RWPE2 (cell line): ENCODE results near the gene RABEP1.

Experiments used
- ATAC-seq: fragments of 200-7000 bp; cut with Tn5 transposase; 3 replicates; pipeline ENCODE4 v1.9.1; 2021; ENCODE audit warnings: low read depth
- DNase-seq: peaks from one replicate; pipeline ENCODE4 v3.0.0-alpha.2; 2020; ENCODE audit warnings: low spot score
- H3K27ac ChIP-seq: fragments of 450-650 bp; 2 replicates; pipeline ENCODE4 v1.5.1; 2017; ENCODE audit warnings: mild to moderate bottlenecking; ENCODE audit not compliant: poor library complexity, severe bottlenecking
- H3K27me3 ChIP-seq: fragments of 250-450 bp; sonication (Bioruptor Pico); 2 replicates; pipeline ENCODE4 v1.5.1; 2021; ENCODE audit warnings: mild to moderate bottlenecking, moderate library complexity; ENCODE audit not compliant: insufficient read depth, poor library complexity, severe bottlenecking
- H3K36me3 ChIP-seq: fragments of 250-450 bp; sonication (Bioruptor Pico); 2 replicates; pipeline ENCODE4 v1.5.1; 2020; ENCODE audit warnings: low read depth, mild to moderate bottlenecking, moderate library complexity
- H3K4me1 ChIP-seq: fragments of 250-450 bp; sonication (Bioruptor Pico); 2 replicates; pipeline ENCODE4 v1.5.1; 2021; ENCODE audit warnings: mild to moderate bottlenecking, moderate library complexity; ENCODE audit not compliant: insufficient read depth, poor library complexity, severe bottlenecking
- H3K4me3 ChIP-seq: fragments of 250-450 bp; sonication (Bioruptor Pico); 2 replicates; pipeline ENCODE4 v1.5.1; 2021; ENCODE audit warnings: mild to moderate bottlenecking, moderate library complexity; ENCODE audit not compliant: severe bottlenecking
- H3K9me3 ChIP-seq: fragments of 250-450 bp; sonication (Bioruptor Pico); 2 replicates; pipeline ENCODE4 v1.5.1; 2021; ENCODE audit warnings: mild to moderate bottlenecking, moderate library complexity; ENCODE audit not compliant: severe bottlenecking
- TF ChIP-seq, protein P1 (sequence below): fragments of 450-650 bp; IDR thresholded peaks from one replicate; pipeline ENCODE4 v1.5.1; 2017; ENCODE audit warnings: mild to moderate bottlenecking, moderate library complexity; ENCODE audit not compliant: poor library complexity, severe bottlenecking

RABEP1 gene

GRCh38 chr17:5249615-5250014 lies 32.5 kb upstream of the RABEP1 start:
- no peaks in the 10 kb centered on the region for H3K4me1 ChIP-seq
- H3K27ac ChIP-seq, result no peak overlapping the region
- no peaks in the 10 kb centered on the region for H3K36me3 ChIP-seq
- DNase-seq (no peak), ATAC-seq (peak; percentile 77)
- TF ChIP-seq, protein P1, sequence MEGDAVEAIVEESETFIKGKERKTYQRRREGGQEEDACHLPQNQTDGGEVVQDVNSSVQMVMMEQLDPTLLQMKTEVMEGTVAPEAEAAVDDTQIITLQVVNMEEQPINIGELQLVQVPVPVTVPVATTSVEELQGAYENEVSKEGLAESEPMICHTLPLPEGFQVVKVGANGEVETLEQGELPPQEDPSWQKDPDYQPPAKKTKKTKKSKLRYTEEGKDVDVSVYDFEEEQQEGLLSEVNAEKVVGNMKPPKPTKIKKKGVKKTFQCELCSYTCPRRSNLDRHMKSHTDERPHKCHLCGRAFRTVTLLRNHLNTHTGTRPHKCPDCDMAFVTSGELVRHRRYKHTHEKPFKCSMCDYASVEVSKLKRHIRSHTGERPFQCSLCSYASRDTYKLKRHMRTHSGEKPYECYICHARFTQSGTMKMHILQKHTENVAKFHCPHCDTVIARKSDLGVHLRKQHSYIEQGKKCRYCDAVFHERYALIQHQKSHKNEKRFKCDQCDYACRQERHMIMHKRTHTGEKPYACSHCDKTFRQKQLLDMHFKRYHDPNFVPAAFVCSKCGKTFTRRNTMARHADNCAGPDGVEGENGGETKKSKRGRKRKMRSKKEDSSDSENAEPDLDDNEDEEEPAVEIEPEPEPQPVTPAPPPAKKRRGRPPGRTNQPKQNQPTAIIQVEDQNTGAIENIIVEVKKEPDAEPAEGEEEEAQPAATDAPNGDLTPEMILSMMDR, result peak; percentile 88
- no peak overlapping the region for H3K4me3 ChIP-seq
- no peaks in the 10 kb centered on the region for H3K27me3 ChIP-seq
- no peaks in the 10 kb centered on the region for H3K9me3 ChIP-seq

- Histone ChIP-seq H3K4me3 (no peak overlapping the region), H3K4me1 (no peaks in the 10 kb centered on the region), H3K9me3 (no peaks in the 10 kb centered on the region), H3K27me3 (no peaks in the 10 kb centered on the region), H3K27ac (no peak overlapping the region), H3K36me3 (no peaks in the 10 kb centered on the region)
- DNase-seq, result no peak
- TF ChIP-seq, protein P1, result no peak
- ATAC-seq, result no peak
Measured at GRCh38 chr17:5254414-5254813, 27.7 kb upstream of the RABEP1 start.

GRCh38 chr17:5254903-5255521 lies 27.1 kb upstream of the RABEP1 start:
- DNase-seq, result no peak
- Histone ChIP-seq H3K9me3 (no peaks in the 10 kb centered on the region), H3K27me3 (no peaks in the 10 kb centered on the region), H3K4me3 (no peak overlapping the region), H3K4me1 (no peaks in the 10 kb centered on the region), H3K27ac (no peak overlapping the region), H3K36me3 (no peaks in the 10 kb centered on the region)
- ATAC-seq, result no peak
- TF ChIP-seq, protein P1, result no peak

GRCh38 chr17:5257124-5257523 lies 25.0 kb upstream of the RABEP1 start:
- no peak for DNase-seq
- TF ChIP-seq, protein P1, result no peak
- H3K9me3 ChIP-seq, result no peaks in the 10 kb centered on the region
- H3K4me3 ChIP-seq, result no peak overlapping the region
- no peak for ATAC-seq
- no peaks in the 10 kb centered on the region for H3K27me3 ChIP-seq
- no peaks in the 10 kb centered on the region for H3K4me1 ChIP-seq
- H3K27ac ChIP-seq, result no peak overlapping the region
- H3K36me3 ChIP-seq, result no peaks in the 10 kb centered on the region

DNA sequence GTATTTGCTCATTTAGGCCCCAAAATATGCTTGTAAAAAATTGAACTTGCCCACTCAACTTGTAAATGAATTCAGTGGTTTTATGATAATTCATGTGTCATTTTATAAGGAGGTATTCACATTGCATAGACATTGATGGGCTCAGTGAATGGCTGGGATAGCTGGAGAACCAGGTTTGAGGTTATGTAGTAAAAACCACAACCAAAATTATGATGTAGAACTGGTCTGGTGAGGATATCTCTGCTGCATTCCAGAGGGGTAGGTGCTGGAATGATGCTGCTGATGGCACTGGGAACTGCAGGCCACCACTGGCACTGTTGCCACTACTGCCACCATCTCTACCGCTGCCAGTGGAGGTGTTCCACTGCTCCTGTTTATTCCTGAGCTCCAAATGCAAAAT lies 21.5 kb upstream of the RABEP1 start:
- H3K27ac ChIP-seq, result no peak overlapping the region
- H3K4me1 ChIP-seq, result no peaks in the 10 kb centered on the region
- no peak overlapping the region for H3K4me3 ChIP-seq
- H3K9me3 ChIP-seq, result no peaks in the 10 kb centered on the region
- TF ChIP-seq, protein P1, result no peak
- no peaks in the 10 kb centered on the region for H3K27me3 ChIP-seq
- ATAC-seq (no peak), DNase-seq (no peak)
- H3K36me3 ChIP-seq, result no peaks in the 10 kb centered on the region
